PC-3 (cell line): ENCODE measurements around the gene MICALL2. TPM values are rescaled to one million over a fixed set of nuclear protein-coding genes. Genes with fewer than 3 reads are reported as not detected.

ENCODE experiments used
- ATAC-seq: fragments of 200-7000 bp; cut with Tn5 transposase; 2 replicates; pipeline ENCODE4 v1.9.1; 2020; ENCODE audit warnings: mild to moderate bottlenecking, moderate library complexity
- BruUV-seq: library from RNA; stranded (reverse); fragments of 400-500 nt; replicated peaks from 2 replicates; lab custom pipeline; 2021; lab: Mats Ljungman, UMichigan
- CTCF ChIA-PET: fragments of 300-600 bp; sonication (Branson Sonifier 250); formaldehyde crosslinking; loops from one replicate; lab custom pipeline; 2022; ENCODE audit warnings: antibody characterized with exemption; lab: Charles Lee
- POLR2A ChIA-PET: fragments of 300-600 bp; sonication (Branson Sonifier 250); formaldehyde crosslinking; loops from one replicate; lab custom pipeline; 2022; ENCODE audit warnings: antibody characterized with exemption; ENCODE audit not compliant: unreplicated experiment; lab: Charles Lee
- DNase-seq: peaks from one replicate; pipeline ENCODE4 v3.0.0-alpha.2; 2015
- H2AFZ ChIP-seq: fragments of 300-600 bp; sonication (generic); 2 replicates; pipeline ENCODE4 v1.6.0; 2016; ENCODE audit warnings: antibody characterized with exemption, low read length
- H3F3A ChIP-seq: fragments of 300-600 bp; sonication (generic); one replicate; pipeline ENCODE4 v1.6.0; 2017; ENCODE audit warnings: antibody characterized with exemption, low read length, control low read depth, mild to moderate bottlenecking; ENCODE audit not compliant: unreplicated experiment
- H3K27ac ChIP-seq: fragments of 300-600 bp; sonication (generic); 2 replicates; pipeline ENCODE4 v1.5.1; 2016; ENCODE audit warnings: mild to moderate bottlenecking, low read length
- H3K27me3 ChIP-seq: fragments of 300-600 bp; sonication (generic); 2 replicates; pipeline ENCODE4 v1.6.1; 2016; ENCODE audit warnings: low read length, mixed read lengths
- H3K36me3 ChIP-seq: fragments of 300-600 bp; sonication (generic); 2 replicates; pipeline ENCODE4 v1.6.1; 2016; ENCODE audit warnings: low read depth, mixed run types, low read length, mixed read lengths
- H3K4me1 ChIP-seq: fragments of 300-600 bp; sonication (generic); 2 replicates; pipeline ENCODE4 v1.5.1; 2016; ENCODE audit warnings: low read length; ENCODE audit not compliant: insufficient read depth
- H3K4me2 ChIP-seq: fragments of 300-600 bp; sonication (generic); 2 replicates; pipeline ENCODE4 v1.6.0; 2016; ENCODE audit warnings: low read length
- H3K4me3 ChIP-seq: fragments of 300-600 bp; sonication (generic); 2 replicates; pipeline ENCODE4 v1.5.1; 2016; ENCODE audit warnings: mild to moderate bottlenecking, low read length, mixed read lengths
- H3K79me2 ChIP-seq: fragments of 300-600 bp; sonication (generic); 2 replicates; pipeline ENCODE4 v1.6.1; 2017; ENCODE audit warnings: low read length, mixed read lengths
- H3K9ac ChIP-seq: fragments of 300-600 bp; sonication (generic); 2 replicates; pipeline ENCODE4 v1.6.0; 2016; ENCODE audit warnings: mild to moderate bottlenecking, low read length
- H3K9me2 ChIP-seq: fragments of 300-600 bp; sonication (generic); replicated peaks from 2 replicates; pipeline ENCODE4 v1.6.1; 2016; ENCODE audit warnings: mixed run types, low read length, mixed read lengths
- H3K9me3 ChIP-seq: fragments of 300-600 bp; sonication (generic); 2 replicates; pipeline ENCODE4 v1.6.1; 2016; ENCODE audit warnings: low read length, mixed read lengths
- H4K20me1 ChIP-seq: fragments of 300-600 bp; sonication (generic); 2 replicates; pipeline ENCODE4 v1.6.1; 2016; ENCODE audit warnings: low read length, mixed read lengths
- EZH2 ChIP-seq: fragments of 300-600 bp; sonication (generic); IDR thresholded peaks from one replicate; pipeline ENCODE4 v1.6.1; 2017; ENCODE audit warnings: antibody characterized with exemption, mild to moderate bottlenecking, low read length; ENCODE audit not compliant: unreplicated experiment
- EZH2phosphoT487 ChIP-seq: fragments of 300-600 bp; sonication (generic); IDR thresholded peaks from 2 replicates; pipeline ENCODE4 v1.6.1; 2018; ENCODE audit warnings: mild to moderate bottlenecking, antibody characterized with exemption, low read length, borderline replicate concordance
- intact Hi-C: fragments of 100-400 bp; cut with micrococcal nuclease; formaldehyde crosslinking; loops from 2 replicates; pipeline ENCODE4 v1.9.0; 2023
- total RNA-seq: library from RNA; depleted of rRNA; stranded (reverse); fragments of >200 nt; gene quantifications from 2 replicates; pipeline ENCODE4 v1.2.3, GENCODE V29; 2014
- TF ChIP-seq, protein P1 (sequence below): fragments of 300-600 bp; sonication (generic); conservative IDR thresholded peaks from 2 replicates; pipeline ENCODE4 v1.5.1; 2017; ENCODE audit warnings: antibody characterized with exemption, low read depth, mild to moderate bottlenecking, low read length

MICALL2 gene
- total RNA-seq, 1 experiment from 2014 or later, result 52.8 TPM

DNA sequence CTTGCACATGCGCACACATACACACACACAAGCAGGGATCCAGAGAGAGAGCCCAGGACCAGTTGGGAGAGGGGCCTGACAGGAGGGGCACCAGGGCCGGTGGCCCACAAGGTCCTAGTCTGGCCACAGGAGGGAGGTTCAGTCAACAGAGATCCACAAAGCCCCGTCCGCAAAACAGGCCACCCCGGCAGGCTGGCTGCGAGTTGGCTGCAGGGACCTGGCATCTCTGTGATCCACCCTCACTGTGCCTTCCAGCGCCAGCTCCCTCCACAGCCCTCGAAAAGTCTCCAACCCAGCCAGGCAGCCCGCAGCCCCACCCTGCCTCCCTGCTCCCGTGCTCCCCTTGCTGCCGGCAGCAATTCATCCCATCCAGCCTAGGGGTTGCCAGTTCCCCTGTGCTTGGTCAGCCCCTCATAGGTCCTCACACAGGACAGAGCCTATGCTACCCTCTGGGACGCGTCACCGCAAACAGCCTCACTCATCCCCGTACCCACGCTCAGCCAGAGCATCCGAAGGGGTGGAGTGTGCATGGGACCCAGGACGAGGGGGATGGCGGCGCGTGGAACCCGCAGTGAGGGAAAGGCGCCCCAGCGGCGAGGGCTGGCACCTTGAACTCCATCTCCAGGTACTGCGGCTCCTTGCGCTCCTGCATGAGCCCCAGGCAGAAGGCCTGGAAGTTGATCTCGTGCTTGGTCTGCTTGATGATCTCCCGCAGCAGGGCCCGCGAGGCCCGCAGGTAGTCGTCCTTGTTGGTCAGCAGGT lies 37.4 kb upstream of the MICALL2 start:
- TF ChIP-seq EZH2phosphoT487 (no peak), EZH2 (no peak)
- TF ChIP-seq, protein P1, sequence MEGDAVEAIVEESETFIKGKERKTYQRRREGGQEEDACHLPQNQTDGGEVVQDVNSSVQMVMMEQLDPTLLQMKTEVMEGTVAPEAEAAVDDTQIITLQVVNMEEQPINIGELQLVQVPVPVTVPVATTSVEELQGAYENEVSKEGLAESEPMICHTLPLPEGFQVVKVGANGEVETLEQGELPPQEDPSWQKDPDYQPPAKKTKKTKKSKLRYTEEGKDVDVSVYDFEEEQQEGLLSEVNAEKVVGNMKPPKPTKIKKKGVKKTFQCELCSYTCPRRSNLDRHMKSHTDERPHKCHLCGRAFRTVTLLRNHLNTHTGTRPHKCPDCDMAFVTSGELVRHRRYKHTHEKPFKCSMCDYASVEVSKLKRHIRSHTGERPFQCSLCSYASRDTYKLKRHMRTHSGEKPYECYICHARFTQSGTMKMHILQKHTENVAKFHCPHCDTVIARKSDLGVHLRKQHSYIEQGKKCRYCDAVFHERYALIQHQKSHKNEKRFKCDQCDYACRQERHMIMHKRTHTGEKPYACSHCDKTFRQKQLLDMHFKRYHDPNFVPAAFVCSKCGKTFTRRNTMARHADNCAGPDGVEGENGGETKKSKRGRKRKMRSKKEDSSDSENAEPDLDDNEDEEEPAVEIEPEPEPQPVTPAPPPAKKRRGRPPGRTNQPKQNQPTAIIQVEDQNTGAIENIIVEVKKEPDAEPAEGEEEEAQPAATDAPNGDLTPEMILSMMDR, result no peak
- Histone ChIP-seq H3K9me2 (no peaks in the 10 kb centered on the region), H3K79me2 (peaks cover 10% of the 10 kb centered on the region), H3K4me3 (no peak overlapping the region), H3K4me1 (no peaks in the 10 kb centered on the region), H3K9ac (no peak overlapping the region), H3K27me3 (no peaks in the 10 kb centered on the region), H3K4me2 (no peak overlapping the region), H3K27ac (no peak overlapping the region), H4K20me1 (no peaks in the 10 kb centered on the region), H3F3A (no peaks in the 10 kb centered on the region), H3K9me3 (no peaks in the 10 kb centered on the region), H3K36me3 (peaks cover 4% of the 10 kb centered on the region; the same call in 1 of the 2 replicates), H2AFZ (no peak overlapping the region)
- DNase-seq (no peak), ATAC-seq (no peak)
- POLR2A ChIA-PET, result no interaction called here
- BruUV-seq, result no TSS peak
- intact Hi-C loops, result no loop called here
- CTCF ChIA-PET, result no interaction called here

DNA sequence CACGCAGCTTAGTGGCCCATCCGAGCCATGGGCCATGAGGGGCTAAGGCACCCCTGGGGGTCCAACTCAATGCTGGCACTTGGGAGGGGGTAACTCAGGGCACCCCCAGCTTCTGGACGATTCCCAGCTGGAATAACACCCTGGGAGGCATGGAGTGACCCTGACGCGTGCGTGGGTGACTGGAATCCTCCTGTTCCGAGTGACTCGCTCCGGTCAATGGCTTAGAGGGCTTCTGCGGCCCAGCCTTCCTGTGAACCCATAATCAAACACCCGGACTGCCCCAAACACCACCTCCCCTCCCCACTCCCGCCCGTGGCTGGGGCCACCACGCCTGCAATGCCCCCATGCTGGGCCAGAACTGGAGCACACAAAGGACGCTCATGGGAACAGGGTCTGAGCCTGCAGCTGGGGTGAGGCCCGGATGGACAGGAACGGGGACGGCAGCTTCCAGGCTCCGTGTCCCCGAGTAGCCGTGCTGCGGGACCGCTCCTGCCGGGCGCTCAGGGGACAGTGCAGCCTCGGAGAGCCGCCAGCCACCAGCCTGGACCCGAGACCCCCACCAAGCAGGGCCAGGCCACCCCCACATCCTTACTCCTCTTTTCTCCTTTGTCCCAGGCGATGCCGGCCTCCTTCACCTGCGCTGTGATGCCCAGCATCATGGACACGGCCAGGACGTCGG lies 36.4 kb upstream of the MICALL2 start:
- DNase-seq (no peak), ATAC-seq (no peak)
- no peak overlapping the region for H2AFZ ChIP-seq
- H3K9ac ChIP-seq, result no peak overlapping the region
- no peaks in the 10 kb centered on the region for H3K9me3 ChIP-seq
- ChIA-PET POLR2A (no interaction called here), CTCF (no interaction called here)
- TF ChIP-seq EZH2 (no peak), EZH2phosphoT487 (no peak)
- TF ChIP-seq, protein P1, result no peak
- H3K36me3 ChIP-seq, result peaks cover 2% of the 10 kb centered on the region; the same call in 1 of the 2 replicates
- H3K27ac ChIP-seq, result no peak overlapping the region
- H3K4me3 ChIP-seq, result no peak overlapping the region
- no peak overlapping the region for H3K4me2 ChIP-seq
- no peaks in the 10 kb centered on the region for H3K27me3 ChIP-seq
- H3K4me1 ChIP-seq, result no peaks in the 10 kb centered on the region
- intact Hi-C loops, result no loop called here
- no peaks in the 10 kb centered on the region for H3K9me2 ChIP-seq
- BruUV-seq, result no TSS peak
- no peaks in the 10 kb centered on the region for H3F3A ChIP-seq
- no peaks in the 10 kb centered on the region for H4K20me1 ChIP-seq
- H3K79me2 ChIP-seq, result 0 out of 2 replicates have a peak, but pooled peaks cover 2% of the 10 kb centered on the region
